OCI-LY1 (cell line): ENCODE results near the gene AKT3.

Experiments
- H2AFZ ChIP-seq: fragments of 200-600 bp; sonication (generic), shearing (Covaris generic); 2 replicates; pipeline ENCODE4 v1.6.0; 2014; ENCODE audit warnings: antibody characterized with exemption, mild to moderate bottlenecking, low read length
- H3F3A ChIP-seq: fragments of 200-600 bp; sonication (generic), shearing (Covaris generic); 2 replicates; pipeline ENCODE4 v1.6.0; 2014; ENCODE audit warnings: mild to moderate bottlenecking, antibody characterized with exemption, low read length, moderate library complexity; ENCODE audit not compliant: insufficient read depth
- H3K27ac ChIP-seq: fragments of 200-600 bp; sonication (generic); 2 replicates; pipeline ENCODE4 v1.5.1; 2014; ENCODE audit warnings: low read length, mixed run types, mild to moderate bottlenecking, low read depth; ENCODE audit not compliant: poor library complexity, severe bottlenecking
- H3K27me3 ChIP-seq: fragments of 200-600 bp; sonication (generic); 2 replicates; pipeline ENCODE4 v1.6.0; 2014; ENCODE audit warnings: antibody characterized with exemption, mild to moderate bottlenecking, low read length, moderate library complexity; ENCODE audit not compliant: insufficient read depth
- H3K36me3 ChIP-seq: fragments of 200-600 bp; sonication (generic); 2 replicates; pipeline ENCODE4 v1.6.1; 2014; ENCODE audit warnings: mild to moderate bottlenecking, antibody characterized with exemption, low read length, moderate library complexity, mixed read lengths; ENCODE audit not compliant: insufficient read depth
- H3K4me1 ChIP-seq: fragments of 200-600 bp; sonication (generic); 2 replicates; pipeline ENCODE4 v1.5.1; 2014; ENCODE audit warnings: mild to moderate bottlenecking, low read length, moderate library complexity; ENCODE audit not compliant: insufficient read depth, severe bottlenecking
- H3K4me2 ChIP-seq: fragments of 200-600 bp; sonication (generic), shearing (Covaris generic); 2 replicates; pipeline ENCODE4 v1.6.1; 2014; ENCODE audit warnings: low read length
- H3K4me3 ChIP-seq: fragments of 200-600 bp; sonication (generic); 2 replicates; pipeline ENCODE4 v1.5.1; 2014; ENCODE audit warnings: low read length, low read depth, mild to moderate bottlenecking, mixed read lengths; ENCODE audit not compliant: poor library complexity, severe bottlenecking
- H3K79me2 ChIP-seq: fragments of 200-600 bp; shearing (Covaris generic); 2 replicates; pipeline ENCODE4 v1.6.1; 2016; ENCODE audit warnings: mixed run types, low read length, mixed read lengths; ENCODE audit not compliant: insufficient read depth
- H3K9ac ChIP-seq: fragments of 200-600 bp; sonication (generic), shearing (Covaris generic); 2 replicates; pipeline ENCODE4 v1.6.1; 2014; ENCODE audit warnings: mild to moderate bottlenecking, low read length, mixed read lengths
- H3K9me2 ChIP-seq: fragments of 200-600 bp; sonication (generic), shearing (Covaris generic); 2 replicates; pipeline ENCODE4 v1.6.1; 2014; ENCODE audit warnings: low read depth, mild to moderate bottlenecking, low read length, mixed read lengths
- H3K9me3 ChIP-seq: fragments of 200-600 bp; shearing (Covaris generic); 2 replicates; pipeline ENCODE4 v1.6.1; 2014; ENCODE audit warnings: low read length, mixed read lengths
- H4K20me1 ChIP-seq: fragments of 200-600 bp; sonication (generic), shearing (Covaris generic); 2 replicates; pipeline ENCODE4 v1.6.0; 2016; ENCODE audit warnings: mild to moderate bottlenecking, low read length; ENCODE audit not compliant: insufficient read depth
- EZH2 ChIP-seq: fragments of 200-600 bp; sonication (generic), shearing (Covaris generic); IDR thresholded peaks from 2 replicates; pipeline ENCODE4 v1.8.0; 2017; ENCODE audit warnings: borderline replicate concordance, mixed run types, mild to moderate bottlenecking, antibody characterized with exemption, low read length, moderate library complexity, mixed read lengths
- TF ChIP-seq, protein P1 (sequence below): fragments of 200-600 bp; sonication (generic), shearing (Covaris generic); IDR thresholded peaks from 2 replicates; pipeline ENCODE4 v1.5.1; 2017; ENCODE audit warnings: mild to moderate bottlenecking, antibody characterized with exemption, low read length, moderate library complexity, mixed read lengths

Gene AKT3

DNA sequence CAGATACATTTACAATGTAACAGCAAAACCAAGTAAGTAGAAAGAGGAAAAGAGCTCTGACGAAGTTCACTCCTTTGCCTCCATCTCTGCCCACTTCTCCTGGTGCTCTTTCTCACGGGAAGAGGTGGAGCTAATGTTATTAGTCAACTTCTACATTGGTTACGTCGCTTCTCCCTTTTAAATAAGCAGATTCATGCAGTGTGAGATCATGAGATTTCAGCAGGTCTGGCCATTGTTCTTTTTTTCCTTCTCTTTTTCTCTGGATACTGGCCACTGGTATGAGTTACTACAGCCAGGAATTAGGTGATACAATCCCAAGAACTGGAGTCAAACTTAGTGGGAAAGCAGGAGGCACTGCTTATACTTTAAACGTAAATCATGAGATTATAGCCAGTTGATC lies 207.1 kb downstream of the AKT3 start:
- TF ChIP-seq, protein P1, sequence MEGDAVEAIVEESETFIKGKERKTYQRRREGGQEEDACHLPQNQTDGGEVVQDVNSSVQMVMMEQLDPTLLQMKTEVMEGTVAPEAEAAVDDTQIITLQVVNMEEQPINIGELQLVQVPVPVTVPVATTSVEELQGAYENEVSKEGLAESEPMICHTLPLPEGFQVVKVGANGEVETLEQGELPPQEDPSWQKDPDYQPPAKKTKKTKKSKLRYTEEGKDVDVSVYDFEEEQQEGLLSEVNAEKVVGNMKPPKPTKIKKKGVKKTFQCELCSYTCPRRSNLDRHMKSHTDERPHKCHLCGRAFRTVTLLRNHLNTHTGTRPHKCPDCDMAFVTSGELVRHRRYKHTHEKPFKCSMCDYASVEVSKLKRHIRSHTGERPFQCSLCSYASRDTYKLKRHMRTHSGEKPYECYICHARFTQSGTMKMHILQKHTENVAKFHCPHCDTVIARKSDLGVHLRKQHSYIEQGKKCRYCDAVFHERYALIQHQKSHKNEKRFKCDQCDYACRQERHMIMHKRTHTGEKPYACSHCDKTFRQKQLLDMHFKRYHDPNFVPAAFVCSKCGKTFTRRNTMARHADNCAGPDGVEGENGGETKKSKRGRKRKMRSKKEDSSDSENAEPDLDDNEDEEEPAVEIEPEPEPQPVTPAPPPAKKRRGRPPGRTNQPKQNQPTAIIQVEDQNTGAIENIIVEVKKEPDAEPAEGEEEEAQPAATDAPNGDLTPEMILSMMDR: no peak
- no peak for TF ChIP-seq EZH2
- no peaks in the 10 kb centered on the region for H3K36me3 ChIP-seq
- H3K4me3 ChIP-seq: no peak overlapping the region
- H3K27ac ChIP-seq: no peak overlapping the region
- no peaks in the 10 kb centered on the region for H3K79me2 ChIP-seq
- no peaks in the 10 kb centered on the region for H3K27me3 ChIP-seq
- H3K9me2 ChIP-seq: no peaks in the 10 kb centered on the region
- H4K20me1 ChIP-seq: no peaks in the 10 kb centered on the region
- no peak overlapping the region for H2AFZ ChIP-seq
- no peaks in the 10 kb centered on the region for H3K4me1 ChIP-seq
- H3K9me3 ChIP-seq: no peaks in the 10 kb centered on the region
- H3K9ac ChIP-seq: no peak overlapping the region
- no peaks in the 10 kb centered on the region for H3F3A ChIP-seq
- no peak overlapping the region for H3K4me2 ChIP-seq

DNA sequence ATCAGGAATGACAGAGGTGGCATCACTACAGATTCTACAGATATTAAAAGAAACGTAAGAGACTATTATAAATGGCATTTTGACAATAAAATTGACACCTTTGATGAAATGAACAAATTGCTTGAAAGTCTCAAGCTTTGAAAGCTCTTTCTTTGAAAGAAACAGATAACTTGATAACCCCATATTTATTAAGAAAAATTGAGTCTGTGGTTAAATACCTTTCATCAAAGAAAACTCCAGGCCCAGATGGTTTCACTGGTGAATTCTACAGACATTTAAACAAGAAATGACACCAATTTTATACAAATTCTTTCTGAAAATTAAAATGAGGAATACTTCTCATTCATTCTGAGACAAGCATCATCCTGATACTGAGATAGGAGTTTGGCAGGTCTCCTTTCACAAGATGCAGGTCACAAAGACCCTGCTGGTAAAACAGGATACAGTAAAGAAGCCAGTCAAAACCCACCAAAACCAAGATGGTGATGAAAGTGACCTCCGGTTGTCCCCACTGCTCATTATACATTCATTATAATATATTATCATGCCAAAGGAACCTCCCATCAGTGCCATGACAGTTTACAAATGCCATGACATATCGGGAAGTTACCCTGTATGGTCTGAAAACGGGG lies 210.9 kb downstream of the AKT3 start:
- no peaks in the 10 kb centered on the region for H3K36me3 ChIP-seq

DNA sequence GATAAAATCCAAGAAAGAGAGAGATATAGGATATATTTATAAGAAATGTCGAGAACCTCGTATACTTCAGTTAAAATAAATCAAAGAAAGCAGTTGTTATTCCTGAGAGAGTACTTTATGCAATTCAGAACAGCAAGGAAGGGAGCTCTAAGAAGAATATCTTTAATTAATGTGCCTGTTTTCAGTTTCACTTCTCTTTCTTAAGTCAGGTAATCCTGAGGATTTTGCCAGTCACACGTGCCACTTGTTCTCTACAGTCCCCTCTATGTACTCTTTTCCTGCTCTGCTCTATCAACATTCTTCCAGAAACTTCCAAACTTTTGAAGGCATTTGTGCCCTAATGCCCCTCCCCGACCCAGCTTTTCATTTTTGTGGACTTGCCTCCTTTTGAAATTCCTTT lies 211.9 kb downstream of the AKT3 start:
- no peak overlapping the region for H3K4me2 ChIP-seq
- no peaks in the 10 kb centered on the region for H3F3A ChIP-seq
- H3K79me2 ChIP-seq: no peaks in the 10 kb centered on the region
- H3K9me2 ChIP-seq: no peaks in the 10 kb centered on the region
- H3K9me3 ChIP-seq: no peaks in the 10 kb centered on the region
- H3K4me3 ChIP-seq: no peak overlapping the region
- no peak overlapping the region for H3K9ac ChIP-seq
- no peak overlapping the region for H3K27ac ChIP-seq
- H3K4me1 ChIP-seq: no peaks in the 10 kb centered on the region
- H3K27me3 ChIP-seq: no peaks in the 10 kb centered on the region
- TF ChIP-seq EZH2: no peak
- TF ChIP-seq, protein P1: no peak
- H3K36me3 ChIP-seq: no peaks in the 10 kb centered on the region
- H2AFZ ChIP-seq: no peak overlapping the region
- no peaks in the 10 kb centered on the region for H4K20me1 ChIP-seq

More for the DNA sequence above, 210.9 kb downstream of the AKT3 start:
- H3K4me3 ChIP-seq: no peak overlapping the region
- no peaks in the 10 kb centered on the region for H3K9me3 ChIP-seq
- H3K27ac ChIP-seq: no peak overlapping the region
- H3K4me2 ChIP-seq: no peak overlapping the region
- TF ChIP-seq EZH2: no peak
- TF ChIP-seq, protein P1: no peak
- H3F3A ChIP-seq: no peaks in the 10 kb centered on the region
- H3K9me2 ChIP-seq: no peaks in the 10 kb centered on the region
- H3K27me3 ChIP-seq: no peaks in the 10 kb centered on the region
- no peaks in the 10 kb centered on the region for H3K4me1 ChIP-seq
- no peak overlapping the region for H3K9ac ChIP-seq
- no peaks in the 10 kb centered on the region for H3K79me2 ChIP-seq
- no peak overlapping the region for H2AFZ ChIP-seq
- H4K20me1 ChIP-seq: no peaks in the 10 kb centered on the region
